IMR-90 (cell line): ENCODE data around the gene FOXC1. TPM values are rescaled to one million over a fixed set of nuclear protein-coding genes. Genes with fewer than 3 reads are reported as not detected.

Experiments
- ATAC-seq: fragments of 200-7000 bp; cut with Tn5 transposase; 2 replicates; pipeline ENCODE4 v1.9.1; 2020; ENCODE audit warnings: low read depth, mild to moderate bottlenecking, moderate library complexity
- BruUV-seq: library from RNA; stranded (reverse); fragments of 400-500 nt; replicated peaks from 2 replicates; lab custom pipeline; 2021; lab: Mats Ljungman, UMichigan
- CTCF ChIA-PET: fragments of 300-600 bp; formaldehyde crosslinking; extraction: SDS; loops from one replicate; lab custom pipeline; 2021; ENCODE audit warnings: antibody characterized with exemption; lab: Yijun Ruan, JAX
- POLR2A ChIA-PET: fragments of 300-600 bp; sonication (Branson Sonifier 250); formaldehyde crosslinking; loops from one replicate; lab custom pipeline; 2022; ENCODE audit warnings: antibody characterized with exemption; ENCODE audit not compliant: unreplicated experiment; lab: Charles Lee
- DNase-seq: peaks from one replicate; pipeline ENCODE4 v3.0.0; 2013
- H2AFZ ChIP-seq: replicated peaks from 2 replicates; pipeline ENCODE3; 2013; ENCODE audit warnings: low read length, mild to moderate bottlenecking; ENCODE audit not compliant: poor library complexity
- H2AK5ac ChIP-seq: 2 replicates; pipeline ENCODE4 v1.6.1; 2013; ENCODE audit warnings: low read depth, low read length, inconsistent platforms
- H2AK9ac ChIP-seq: replicated peaks from 2 replicates; pipeline ENCODE3; 2013; ENCODE audit warnings: mild to moderate bottlenecking, low read depth, low read length, moderate library complexity; ENCODE audit not compliant: poor library complexity
- H2BK120ac ChIP-seq: 2 replicates; pipeline ENCODE4 v1.6.1; 2013; ENCODE audit warnings: low read depth, low read length, inconsistent platforms
- H2BK15ac ChIP-seq: 3 replicates; pipeline ENCODE4 v1.6.1; 2013; ENCODE audit warnings: low read depth, low read length, inconsistent platforms
- H2BK20ac ChIP-seq: 2 replicates; pipeline ENCODE4 v1.6.1; 2013; ENCODE audit warnings: low read depth, mild to moderate bottlenecking, inconsistent platforms, low read length, moderate library complexity
- H2BK5ac ChIP-seq: 2 replicates; pipeline ENCODE4 v1.6.1; 2013; ENCODE audit warnings: mild to moderate bottlenecking, low read depth, low read length, inconsistent platforms; ENCODE audit not compliant: poor library complexity, severe bottlenecking
- H3K14ac ChIP-seq: replicated peaks from 2 replicates; pipeline ENCODE4 v1.6.1; 2013; ENCODE audit warnings: low read depth, low read length, inconsistent platforms
- H3K18ac ChIP-seq: 2 replicates; pipeline ENCODE4 v1.6.1; 2013; ENCODE audit warnings: low read depth, low read length, control low read depth
- H3K23ac ChIP-seq: 2 replicates; pipeline ENCODE4 v1.6.1; 2013; ENCODE audit warnings: low read depth, low read length, inconsistent platforms
- H3K27ac ChIP-seq: 2 replicates; pipeline ENCODE4 v1.5.1; 2013; ENCODE audit warnings: mild to moderate bottlenecking, control low read depth, low read length; ENCODE audit not compliant: insufficient read depth
- H3K27me3 ChIP-seq: 2 replicates; pipeline ENCODE4 v1.6.1; 2013; ENCODE audit warnings: low read length; ENCODE audit not compliant: control insufficient read depth, insufficient read depth
- H3K36me3 ChIP-seq: 2 replicates; pipeline ENCODE4 v1.6.1; 2013; ENCODE audit warnings: low read length, mixed read lengths; ENCODE audit not compliant: control insufficient read depth, insufficient read depth
- H3K4ac ChIP-seq: 2 replicates; pipeline ENCODE4 v1.6.1; 2013; ENCODE audit warnings: low read depth, low read length, inconsistent platforms
- H3K4me1 ChIP-seq: 2 replicates; pipeline ENCODE4 v1.6.1; 2013; ENCODE audit warnings: low read length, mixed read lengths; ENCODE audit not compliant: control insufficient read depth, insufficient read depth
- H3K4me2 ChIP-seq: 2 replicates; pipeline ENCODE4 v1.6.1; 2013; ENCODE audit warnings: low read depth, mild to moderate bottlenecking, control low read depth, low read length, moderate library complexity
- H3K4me3 ChIP-seq: 2 replicates; pipeline ENCODE4 v1.5.1; 2013; ENCODE audit warnings: low read depth, mild to moderate bottlenecking, control low read depth, low read length, moderate library complexity; ENCODE audit not compliant: insufficient read depth
- H3K56ac ChIP-seq: 2 replicates; pipeline ENCODE4 v1.6.1; 2013; ENCODE audit warnings: low read length, inconsistent platforms; ENCODE audit not compliant: insufficient read depth; ENCODE audit errors: extremely low read depth
- H3K79me1 ChIP-seq, 2 experiments: 2 replicates each; pipeline ENCODE4 v1.6.1; 2013; ENCODE audit warnings: low read length in 2 of 2, inconsistent platforms in 1 of 2, low read depth in 1 of 2
- H3K9ac ChIP-seq: 2 replicates; pipeline ENCODE4 v1.6.1; 2013; ENCODE audit warnings: low read depth, low read length, control low read depth
- H3K9me1 ChIP-seq: 2 replicates; pipeline ENCODE4 v1.6.1; 2013; ENCODE audit warnings: low read length, inconsistent platforms; ENCODE audit not compliant: insufficient read depth
- H3K9me3 ChIP-seq: 2 replicates; pipeline ENCODE4 v1.6.1; 2013; ENCODE audit warnings: low read length; ENCODE audit not compliant: control insufficient read depth, insufficient read depth
- H4K20me1 ChIP-seq: 2 replicates; pipeline ENCODE4 v1.6.1; 2013; ENCODE audit warnings: low read length, inconsistent platforms; ENCODE audit not compliant: insufficient read depth
- H4K5ac ChIP-seq: 2 replicates; pipeline ENCODE4 v1.6.1; 2013; ENCODE audit warnings: mild to moderate bottlenecking, low read depth, low read length, control low read depth
- H4K8ac ChIP-seq, 2 experiments: 2 replicates each; pipeline ENCODE4 v1.6.1; 2013; ENCODE audit warnings: low read depth in 2 of 2, low read length in 2 of 2, control low read depth in 1 of 2, inconsistent platforms in 1 of 2
- H4K91ac ChIP-seq: 2 replicates; pipeline ENCODE4 v1.6.1; 2013; ENCODE audit warnings: low read depth, low read length, inconsistent platforms; ENCODE audit not compliant: insufficient read depth
- BHLHE40 ChIP-seq: fragments of 150-350 bp; IDR thresholded peaks from 2 replicates; pipeline ENCODE4 v1.6.1; 2016; ENCODE audit warnings: mild to moderate bottlenecking, low read depth, low read length
- CEBPB ChIP-seq: IDR thresholded peaks from 2 replicates; pipeline ENCODE4 v1.6.1; 2012; ENCODE audit warnings: low read depth, low read length, improper control_type of control experiment
- CHD1 ChIP-seq: IDR thresholded peaks from 2 replicates; pipeline ENCODE4 v1.6.1; 2012; ENCODE audit warnings: low read depth, low read length, improper control_type of control experiment
- FOS ChIP-seq: fragments of 150-350 bp; IDR thresholded peaks from 2 replicates; pipeline ENCODE4 v1.6.1; 2016; ENCODE audit warnings: low read depth, low read length
- MAFK ChIP-seq: IDR thresholded peaks from 2 replicates; pipeline ENCODE4 v1.6.1; 2012; ENCODE audit warnings: low read depth, low read length, improper control_type of control experiment
- MAZ ChIP-seq: IDR thresholded peaks from 2 replicates; pipeline ENCODE4 v1.6.1; 2012; ENCODE audit warnings: low read depth, mild to moderate bottlenecking, low read length, improper control_type of control experiment, moderate library complexity, borderline replicate concordance
- NFE2L2 ChIP-seq: fragments of 150-350 bp; IDR thresholded peaks from 2 replicates; pipeline ENCODE4 v1.6.1; 2016; ENCODE audit warnings: low read depth, mild to moderate bottlenecking, low read length
- RAD21 ChIP-seq: IDR thresholded peaks from 2 replicates; pipeline ENCODE4 v1.6.1; 2012; ENCODE audit warnings: low read length, improper control_type of control experiment
- RCOR1 ChIP-seq: IDR thresholded peaks from 2 replicates; pipeline ENCODE4 v1.6.1; 2012; ENCODE audit warnings: mild to moderate bottlenecking, low read length, improper control_type of control experiment; ENCODE audit not compliant: insufficient replicate concordance
- RFX5 ChIP-seq: IDR thresholded peaks from 2 replicates; pipeline ENCODE4 v1.8.0; 2012; ENCODE audit warnings: low read depth, mild to moderate bottlenecking, low read length, moderate library complexity
- SMC3 ChIP-seq: fragments of 150-350 bp; IDR thresholded peaks from 2 replicates; pipeline ENCODE4 v1.6.1; 2016; ENCODE audit warnings: low read depth, mild to moderate bottlenecking, antibody characterized with exemption, low read length, moderate library complexity
- USF2 ChIP-seq: fragments of 150-350 bp; IDR thresholded peaks from 2 replicates; pipeline ENCODE4 v1.6.1; 2017; ENCODE audit warnings: mild to moderate bottlenecking, antibody characterized with exemption, low read length, low read depth
- WGBS, 2 experiments: methylation state at CpG; one replicate each; pipeline versions ENCODE4 v1.1.5 to v1.1.7; 2013; ENCODE audit warnings: missing lambda C conversion rate in 2 of 2; ENCODE audit not compliant: insufficient read length in 1 of 2; ENCODE audit errors: extremely low coverage in 2 of 2; 5-methylcytosine and 5-hydroxymethylcytosine counted together
- dilution Hi-C: fragments of 300-500 bp; cut with HindIII; formaldehyde crosslinking; loops from one replicate; pipeline ENCODE4 v1.14.3; 2018; ENCODE audit warnings: low sequenced_read_pairs; ENCODE audit not compliant: unreplicated experiment
- in situ Hi-C: fragments of 300-500 bp; cut with MboI; formaldehyde crosslinking; loops from 3 replicates; pipeline ENCODE4 v1.14.3; 2019; ENCODE audit warnings: low sequenced_read_pairs, inconsistent platforms, mixed read lengths
- intact Hi-C: fragments of 100-400 bp; cut with micrococcal nuclease; formaldehyde crosslinking; loops from 2 replicates; pipeline ENCODE4 v1.10.0; 2022
- polyA plus RNA-seq, 3 experiments: library from polyadenylated mRNA; depleted of rRNA; stranded (reverse); fragments of >200 nt; gene quantifications; 2 replicates each; pipeline ENCODE4 v1.2.3, GENCODE V29; 2012; ENCODE audit warnings: low replicate concordance in 1 of 3
- total RNA-seq: library from RNA; depleted of rRNA; stranded (reverse); fragments of >200 nt; gene quantifications from 2 replicates; pipeline ENCODE4 v1.2.3, GENCODE V29; 2012
- TF ChIP-seq, protein P1 (sequence below): fragments of 150-350 bp; IDR thresholded peaks from 2 replicates; pipeline ENCODE4 v1.6.1; 2016; ENCODE audit warnings: low read depth, mild to moderate bottlenecking, low read length, moderate library complexity, borderline replicate concordance

Gene FOXC1
- total and polyA plus RNA-seq, 2 of the 4 experiments (the other 2 are of a cell fraction) = 1.3 to 4.0 TPM

- TF ChIP-seq CHD1 = no peak
Measured at GRCh38 chr6:1615151-1615852, 5.6 kb downstream of the FOXC1 start (continued).

DNA sequence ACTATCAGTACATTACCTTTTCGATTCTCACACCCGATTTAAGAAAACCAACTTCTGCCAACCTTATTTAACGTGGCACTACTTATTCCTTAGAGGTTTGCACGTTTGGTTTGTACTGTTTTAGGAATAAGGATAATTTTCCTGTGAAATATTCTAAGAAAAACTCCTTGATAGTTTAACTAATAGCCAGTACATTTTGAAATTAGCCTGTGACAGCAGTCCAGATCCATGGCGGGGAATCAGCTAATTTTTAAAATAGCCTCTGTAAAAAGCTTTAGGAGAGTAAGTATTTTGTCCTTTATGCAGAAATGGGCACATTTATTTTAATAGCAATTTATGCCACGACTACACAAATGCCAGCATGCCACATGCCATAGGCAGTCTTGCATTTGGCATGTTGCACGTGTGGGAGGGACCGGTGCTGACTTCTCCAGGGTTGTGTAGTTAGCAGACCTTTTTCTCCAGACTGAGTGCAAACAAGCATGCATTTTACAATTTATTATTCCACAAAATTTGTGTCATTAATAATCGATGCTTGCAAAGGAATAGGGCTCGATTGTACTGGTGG, 6.2 kb downstream of the FOXC1 start:
- Histone ChIP-seq H3K4me3 (no peak overlapping the region), H3K36me3 (peaks cover 15% of the 10 kb centered on the region), H2AFZ (no peak overlapping the region), H2AK5ac (no peak overlapping the region), H4K8ac (no peak overlapping the region), H3K27me3 (no peaks in the 10 kb centered on the region), H3K9me3 (no peaks in the 10 kb centered on the region), H3K14ac (no peak overlapping the region), H3K23ac (0 out of 2 replicates have a peak overlapping the region, but pooled peaks have one; percentile 43), H2AK9ac (no peak overlapping the region), H3K4ac (no peak overlapping the region), H3K9ac (no peak overlapping the region), H4K20me1 (peaks cover 13% of the 10 kb centered on the region), H2BK120ac (no peak overlapping the region), H3K4me2 (no peak overlapping the region), H3K4me1 (peaks cover 2% of the 10 kb centered on the region; the same call in 1 of the 2 replicates), H3K9me1 (no peaks in the 10 kb centered on the region), H2BK20ac (no peak overlapping the region), H2BK15ac (no peak overlapping the region), H4K5ac (no peak overlapping the region), H3K79me1 (peaks cover 10 to 21% of the 10 kb centered on the region in 2 experiments), H3K18ac (no peak overlapping the region), H3K27ac (no peak overlapping the region), H2BK5ac (no peak overlapping the region), H4K91ac (no peak overlapping the region), H3K56ac (no peak overlapping the region)
- no TSS peak for BruUV-seq
- WGBS, 2 experiments = 100% methylated on average over 1 of the region's 10 CpGs; no CpG with 5 or more reads in 1 of the 2 experiments
- DNase-seq (no peak), ATAC-seq (no peak)
- ChIA-PET POLR2A (no interaction called here), CTCF (no interaction called here)
- dilution Hi-C loops = no loop called here
- in situ Hi-C loops = no loop called here
- intact Hi-C loops = loop anchor here (10.0 kb wide), 1 partner anchor 419 kb away; no protein-coding TSS in a partner anchor
- TF ChIP-seq BHLHE40 = no peak
- no peak for TF ChIP-seq RAD21
- TF ChIP-seq CHD1 = no peak
- no peak for TF ChIP-seq MAFK
- TF ChIP-seq FOS = no peak
- TF ChIP-seq, protein P1, sequence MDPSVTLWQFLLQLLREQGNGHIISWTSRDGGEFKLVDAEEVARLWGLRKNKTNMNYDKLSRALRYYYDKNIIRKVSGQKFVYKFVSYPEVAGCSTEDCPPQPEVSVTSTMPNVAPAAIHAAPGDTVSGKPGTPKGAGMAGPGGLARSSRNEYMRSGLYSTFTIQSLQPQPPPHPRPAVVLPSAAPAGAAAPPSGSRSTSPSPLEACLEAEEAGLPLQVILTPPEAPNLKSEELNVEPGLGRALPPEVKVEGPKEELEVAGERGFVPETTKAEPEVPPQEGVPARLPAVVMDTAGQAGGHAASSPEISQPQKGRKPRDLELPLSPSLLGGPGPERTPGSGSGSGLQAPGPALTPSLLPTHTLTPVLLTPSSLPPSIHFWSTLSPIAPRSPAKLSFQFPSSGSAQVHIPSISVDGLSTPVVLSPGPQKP = no peak
- TF ChIP-seq RCOR1 = no peak
- TF ChIP-seq MAZ = no peak
- no peak for TF ChIP-seq CEBPB
- TF ChIP-seq SMC3 = no peak
- no peak for TF ChIP-seq NFE2L2
- no peak for TF ChIP-seq RFX5
- TF ChIP-seq USF2 = no peak
